ENCODE results near the gene LRP5.

LRP5 gene

DNA sequence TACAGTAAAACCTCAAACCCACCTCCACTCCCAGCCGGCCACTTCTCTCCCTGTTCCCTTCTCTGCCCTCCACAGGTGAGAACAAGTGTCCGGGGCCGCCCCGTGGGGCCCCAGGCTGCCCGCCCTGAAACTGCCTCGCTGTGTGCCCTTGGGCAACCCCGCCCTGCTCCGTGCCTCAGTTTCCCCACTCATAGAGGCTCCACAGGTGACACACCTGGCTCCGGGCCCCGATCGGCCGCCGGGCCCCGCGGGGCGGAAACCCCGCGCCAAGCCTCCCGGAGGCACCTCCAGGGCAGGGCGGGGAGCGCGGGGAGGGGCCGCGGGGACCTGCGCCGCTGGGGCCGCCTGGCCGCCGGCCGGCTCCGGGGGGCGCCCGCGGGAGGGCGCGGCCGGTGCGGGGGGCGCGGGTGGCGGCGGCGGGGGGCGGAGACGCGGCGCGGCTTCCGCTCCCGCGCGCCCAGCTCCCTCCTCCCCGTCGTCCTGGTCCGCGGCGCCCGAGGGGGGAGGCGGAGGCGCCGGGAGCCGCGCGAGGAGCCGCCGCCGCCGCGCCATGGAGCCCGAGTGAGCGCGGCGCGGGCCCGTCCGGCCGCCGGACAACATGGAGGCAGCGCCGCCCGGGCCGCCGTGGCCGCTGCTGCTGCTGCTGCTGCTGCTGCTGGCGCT, at the start of gene LRP5:
TSS of gene LRP5 (plus strand) at position 475 of the 663 bp plus-strand sequence. CDS start at position 599, 124 bp downstream.
- peak in 1 of 56 donors; percentile 47 for DNase-seq

DNA sequence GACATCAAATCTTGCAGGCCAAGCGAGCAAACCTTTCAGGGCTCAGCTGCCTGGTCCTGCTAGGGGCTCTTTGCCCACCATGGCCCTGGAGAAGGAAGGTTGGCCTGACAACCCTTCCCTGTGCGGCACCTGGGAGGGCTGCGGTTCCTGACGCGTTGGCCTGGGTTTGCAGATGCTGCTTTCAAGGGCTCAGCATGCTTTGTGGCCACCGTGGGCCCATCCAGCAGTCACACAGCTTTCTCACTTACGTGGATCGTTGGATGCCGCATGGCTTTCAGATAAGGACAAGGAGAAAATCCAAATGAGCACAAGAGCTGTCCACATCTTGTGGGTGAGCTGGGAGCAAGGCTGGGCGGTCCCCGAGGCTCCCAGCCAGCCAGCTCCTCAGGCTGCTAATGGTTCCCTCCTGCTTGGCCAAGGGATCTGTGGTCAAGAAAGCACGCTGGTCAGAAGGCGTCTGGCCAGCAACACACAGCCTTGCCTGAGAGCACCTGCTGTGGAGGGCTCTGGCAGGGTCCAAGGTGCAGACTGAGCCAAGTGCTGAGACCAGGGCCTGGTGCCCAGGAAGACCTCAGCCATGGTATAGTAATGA, 48.9 kb upstream of the LRP5 start:
- DNase-seq, result no peak

DNA sequence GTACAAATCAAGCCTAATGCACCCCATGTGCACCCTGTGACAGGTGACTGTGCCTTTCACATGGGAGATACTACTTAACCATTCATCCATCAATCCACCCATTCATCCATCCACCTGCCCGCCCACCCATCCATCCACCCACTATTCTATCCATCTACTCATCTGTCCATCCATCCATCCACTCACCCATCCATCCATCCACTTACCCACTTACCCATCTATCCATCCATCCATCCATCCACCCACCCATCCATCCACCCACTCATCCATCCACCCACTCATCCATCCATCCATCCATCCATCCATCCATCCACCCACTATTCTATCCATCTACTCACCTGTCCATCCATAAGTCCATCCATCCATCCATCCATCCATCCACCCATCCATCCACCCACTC, 48.1 kb upstream of the LRP5 start:
- no peak for DNase-seq

DNA sequence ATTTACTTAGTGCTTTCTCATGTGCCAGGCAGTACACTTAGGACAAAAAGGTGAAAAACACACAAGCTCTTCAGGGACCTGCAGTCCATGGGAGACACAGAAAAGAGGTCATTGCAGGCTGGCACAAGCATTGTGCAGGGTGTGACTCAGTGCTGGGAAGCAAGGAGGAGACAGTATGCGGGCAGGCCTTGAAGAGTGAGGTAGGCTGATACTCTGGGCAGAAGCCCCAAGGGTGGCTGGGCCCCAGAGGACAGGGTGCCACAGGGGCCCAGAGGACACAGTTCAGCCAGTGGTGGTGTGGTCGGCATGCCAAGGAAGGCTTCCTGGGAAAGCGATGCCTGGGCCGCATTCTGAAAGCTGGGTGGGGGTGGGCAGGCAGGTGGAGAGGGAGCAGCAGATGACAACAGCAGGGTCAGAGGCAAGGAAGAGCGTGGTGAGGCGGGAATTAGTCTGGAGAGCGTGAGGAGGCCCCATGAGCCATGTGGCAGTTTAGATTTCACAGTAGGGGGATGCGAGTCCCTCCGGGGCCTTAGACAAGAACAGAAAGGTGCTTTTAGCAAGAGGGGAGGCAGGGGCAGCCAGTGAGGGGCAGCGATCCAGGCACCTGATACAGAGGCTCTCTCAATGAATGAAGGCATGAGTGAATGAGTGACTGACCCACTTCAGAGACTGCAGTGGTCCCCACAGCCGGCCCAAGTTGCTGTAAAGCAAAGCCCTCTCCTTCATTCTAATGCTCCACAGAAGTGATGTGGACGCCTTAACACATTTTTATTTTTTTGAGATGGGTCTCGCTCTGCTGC, 47.5 kb upstream of the LRP5 start:
- DNase-seq, result no peak

DNA sequence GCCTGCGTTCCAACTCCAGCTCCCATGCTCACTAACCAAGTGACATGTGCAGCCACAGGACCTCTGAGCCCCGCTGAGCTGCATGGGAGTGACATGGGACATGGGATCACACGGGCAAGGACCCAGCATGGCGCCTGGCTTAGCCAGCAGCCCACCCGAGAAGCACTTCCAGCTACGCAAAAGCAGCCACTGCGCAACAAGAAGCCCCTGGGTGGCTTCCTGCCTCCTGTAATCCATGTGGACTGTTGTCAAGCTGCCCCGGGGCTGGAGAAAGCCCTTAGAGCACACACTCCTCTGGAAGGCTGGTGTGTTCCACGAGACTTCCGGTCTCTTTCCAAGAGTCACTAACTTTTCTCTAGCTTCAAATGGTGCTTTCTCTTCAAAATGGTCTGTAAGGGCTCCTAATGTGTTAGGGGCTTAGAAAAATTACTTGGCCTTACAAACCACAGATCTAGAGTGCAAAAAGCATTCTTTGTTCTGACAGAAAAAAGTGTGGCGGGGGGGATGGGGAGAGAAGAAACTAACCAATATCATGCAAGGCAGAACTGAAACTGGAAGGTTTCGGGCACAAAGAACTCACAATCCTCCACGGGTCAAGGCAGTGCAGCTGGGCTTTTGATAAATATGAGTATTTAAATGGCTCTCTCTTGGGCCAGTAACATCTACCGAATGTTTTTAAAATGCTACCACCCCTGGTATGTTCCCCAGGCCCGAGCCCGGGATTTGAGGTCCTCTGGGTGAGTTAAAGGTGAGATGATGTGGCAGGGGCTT, 46.1 kb upstream of the LRP5 start:
- peak in 19 of 56 donors; percentile 11 to 65 (median 31) for DNase-seq

DNA sequence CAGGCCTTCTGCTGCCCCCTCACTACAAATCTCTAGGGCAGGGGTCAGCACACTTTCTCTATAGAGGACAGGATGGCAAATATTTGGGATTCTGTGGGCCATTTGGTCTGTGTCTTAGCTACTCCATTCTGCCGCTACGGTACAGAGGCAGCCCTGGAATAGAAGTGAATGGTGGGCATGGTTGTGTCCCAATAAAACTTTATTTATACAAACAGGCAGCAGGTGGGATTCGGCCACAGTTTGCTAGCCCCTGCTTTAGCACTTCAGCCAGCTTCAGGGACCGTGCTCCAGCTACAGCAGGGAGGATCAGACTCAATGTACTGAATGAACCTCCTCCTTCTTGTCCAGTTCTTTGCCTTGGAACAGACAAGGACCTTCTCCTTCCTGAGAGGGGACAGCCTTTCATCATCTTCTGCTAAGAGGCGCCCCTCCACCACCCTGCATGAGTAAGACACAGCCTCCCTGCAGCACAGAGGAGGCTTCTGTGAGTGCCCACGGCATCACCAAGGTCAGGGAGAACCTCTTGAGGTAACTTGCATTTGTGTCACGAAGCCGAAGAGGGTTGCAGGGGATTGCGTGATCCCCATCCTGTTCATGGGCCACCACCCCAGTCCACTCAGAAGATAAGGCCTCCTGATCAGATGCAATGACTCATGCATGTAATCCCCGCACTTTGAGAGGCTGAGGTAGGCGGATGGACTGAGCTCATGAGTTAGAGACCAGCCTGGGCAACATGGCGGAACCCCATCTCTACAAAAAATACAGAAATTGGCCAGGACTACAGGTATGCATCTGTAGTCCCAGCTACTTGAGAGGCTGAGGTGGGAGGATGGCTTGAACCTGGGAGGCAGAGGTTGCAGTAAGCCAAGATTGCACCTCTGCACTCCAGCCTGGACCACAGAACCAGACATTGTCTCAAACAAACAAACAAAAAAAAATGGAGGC, 45.2 kb upstream of the LRP5 start:
- DNase-seq, result no peak

DNA sequence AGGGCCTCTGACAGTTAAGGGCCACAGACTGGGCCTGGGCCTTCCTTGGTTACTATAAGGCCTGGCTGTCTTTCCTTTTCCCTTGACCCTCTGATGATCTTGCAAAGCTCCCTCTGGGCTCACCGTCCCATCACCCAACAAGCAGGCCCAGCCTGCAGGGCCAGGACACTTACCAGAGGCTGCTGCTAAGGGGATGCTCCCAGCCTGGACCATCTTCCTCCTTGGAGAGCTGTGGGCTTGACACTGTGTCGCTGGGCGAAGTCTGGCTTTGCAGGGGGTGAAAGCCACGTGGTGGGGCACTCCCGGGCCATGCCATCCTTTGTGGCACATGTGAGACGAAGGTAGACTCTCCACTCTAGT, 44.5 kb upstream of the LRP5 start:
- no peak for DNase-seq

DNA sequence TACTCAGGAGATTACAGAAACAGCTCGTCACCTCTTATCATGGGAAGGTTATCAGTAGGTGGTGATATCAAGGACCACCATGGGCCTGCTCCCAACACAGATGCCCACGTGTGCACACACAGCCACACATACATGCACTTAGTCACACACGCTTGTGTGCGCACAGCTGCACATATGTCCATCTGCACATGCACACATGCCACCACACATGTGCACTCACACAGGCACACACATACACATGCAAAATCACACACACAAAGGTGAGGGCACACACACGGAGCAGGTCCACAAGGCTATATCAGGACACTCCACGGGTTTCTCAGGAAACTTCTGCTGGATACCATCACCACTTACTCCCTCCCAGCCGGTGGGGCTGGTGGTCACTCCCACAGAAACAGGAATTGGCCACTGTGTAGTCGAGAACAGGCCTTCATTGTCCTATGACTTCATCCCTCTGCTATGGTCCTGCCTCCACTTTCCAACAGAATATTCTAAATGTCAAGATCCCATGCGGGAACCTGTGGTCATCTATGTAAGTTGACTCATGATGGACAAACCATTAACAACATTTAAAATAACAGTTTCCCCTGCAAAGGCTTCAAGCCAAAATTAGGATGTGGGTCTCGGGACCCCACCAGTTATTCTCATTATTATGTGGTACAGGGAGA, 42.8 kb upstream of the LRP5 start:
- DNase-seq, result no peak

DNA sequence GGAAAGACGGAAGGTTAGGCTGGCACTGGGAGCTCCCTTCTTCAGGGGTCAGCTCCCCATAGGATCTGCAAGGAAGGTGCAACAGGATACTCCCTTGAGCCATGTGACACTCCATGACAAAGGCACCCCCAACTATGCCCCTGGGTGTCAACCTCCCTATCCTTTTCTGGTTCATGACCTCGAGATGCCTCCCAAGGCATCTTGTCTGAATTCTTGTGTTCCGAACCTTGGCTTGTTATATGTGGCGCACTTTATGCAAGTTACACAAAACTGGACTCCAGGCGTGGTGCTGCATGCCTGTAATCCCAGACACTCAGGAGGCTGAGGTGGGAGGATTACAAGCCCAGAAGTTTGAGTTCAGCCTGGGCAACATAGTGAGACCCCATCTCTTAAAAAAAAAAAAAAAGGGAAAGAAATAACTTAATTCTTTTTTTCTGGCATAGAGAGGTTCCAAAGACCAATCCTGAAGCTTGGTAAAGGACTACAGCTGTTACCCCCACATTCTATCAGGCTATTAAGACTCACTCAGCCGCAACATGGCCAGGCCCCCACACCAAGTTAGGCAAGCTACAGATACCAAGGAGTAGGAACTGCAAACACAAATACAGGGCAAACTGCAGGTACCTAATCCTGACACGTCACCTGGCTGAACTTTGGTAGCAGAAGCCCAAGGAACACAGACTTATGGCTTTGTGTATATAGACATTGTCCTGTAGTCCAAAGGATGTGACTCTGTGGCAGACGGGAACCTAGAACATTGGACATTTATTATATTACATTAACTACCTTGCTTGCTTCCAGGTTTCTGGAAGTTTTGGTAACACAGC, 42.0 kb upstream of the LRP5 start:
- DNase-seq, result no peak

DNA sequence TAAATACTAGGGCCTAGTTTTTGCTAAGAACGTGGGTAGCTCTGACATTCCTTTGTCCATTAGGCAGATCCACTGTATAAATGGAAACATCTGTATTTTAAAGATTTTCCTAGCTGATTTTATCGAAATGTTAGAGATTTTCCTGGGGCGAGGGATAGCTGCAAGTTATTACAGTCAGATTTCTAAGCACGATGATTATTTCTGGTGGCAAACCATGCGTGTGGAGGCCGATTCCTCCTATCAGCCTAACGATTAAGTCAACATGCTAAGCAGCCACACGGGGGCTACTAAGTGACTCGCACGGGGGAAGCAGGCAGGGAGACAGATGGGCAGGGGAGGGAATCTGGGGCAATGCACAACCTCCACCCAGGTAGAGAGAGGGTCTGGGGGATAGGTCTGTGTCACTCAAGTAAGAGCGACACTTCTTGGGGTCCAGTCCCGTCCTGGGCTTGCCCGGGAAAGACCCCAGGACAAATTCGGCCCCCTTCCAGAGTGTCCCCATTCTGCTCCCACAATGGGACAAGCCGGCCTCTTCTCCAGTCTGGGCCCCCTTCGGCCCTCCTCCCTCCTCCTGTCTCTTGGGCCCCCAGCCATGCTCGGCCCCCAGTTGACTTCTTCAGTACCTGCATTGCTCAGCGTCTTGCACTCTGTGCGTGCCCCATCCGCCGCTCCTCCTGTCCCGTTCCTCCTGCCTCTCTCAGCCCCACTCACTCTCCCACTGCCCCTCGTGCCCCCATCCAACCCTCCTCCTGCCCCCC, 41.2 kb upstream of the LRP5 start:
- DNase-seq, result peak in 29 of 56 donors; percentile 10 to 70 (median 41)

DNA sequence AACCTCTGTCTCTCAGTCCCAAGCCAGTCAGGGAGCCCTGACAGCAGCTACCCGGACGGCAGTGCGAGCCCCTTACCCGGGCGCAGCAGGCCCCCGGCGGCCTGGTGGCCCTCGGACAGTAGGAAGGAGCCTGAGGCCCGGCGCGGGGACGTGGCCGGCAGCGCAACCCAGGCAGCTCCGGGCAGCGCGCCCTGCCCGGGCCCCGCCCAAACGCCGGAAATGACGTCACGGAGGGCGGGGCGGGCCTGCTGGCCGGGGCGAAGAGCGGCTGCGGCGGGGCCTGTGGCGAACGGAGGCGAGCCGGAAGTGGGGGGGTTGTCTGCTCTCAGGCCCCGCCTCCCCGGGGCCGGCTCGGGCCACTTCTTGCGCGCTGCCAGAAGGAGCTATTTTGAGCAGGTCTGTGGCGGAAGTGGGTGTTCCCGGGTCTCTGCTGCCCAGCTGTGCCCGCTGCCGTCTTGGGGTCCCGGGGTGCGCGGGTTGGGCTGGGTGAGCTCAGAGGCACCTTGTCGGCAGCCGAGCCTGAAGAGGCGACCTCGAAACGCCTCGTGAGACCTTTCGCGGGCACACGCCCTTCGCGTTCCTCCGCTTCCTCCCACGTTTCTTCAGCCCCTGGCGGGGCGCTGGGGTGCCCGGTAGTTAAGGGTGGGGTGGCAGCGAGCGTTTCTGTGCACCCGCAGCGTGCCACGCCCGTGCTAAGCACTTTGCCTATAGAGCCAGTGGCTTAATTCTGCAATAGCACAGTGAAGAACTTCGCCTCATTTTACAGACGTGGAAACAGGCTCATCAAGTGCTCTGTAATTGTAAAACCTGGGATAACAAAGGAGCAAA, 40.4 kb upstream of the LRP5 start, which contains the start of gene C11orf24:
TSS of gene C11orf24 (minus strand) at position 193 of the 828 bp plus-strand sequence. CDS start 8,206 bp downstream, outside the sequence.
- DNase-seq, result peak; percentile 47 to 96 (median 90)

DNA sequence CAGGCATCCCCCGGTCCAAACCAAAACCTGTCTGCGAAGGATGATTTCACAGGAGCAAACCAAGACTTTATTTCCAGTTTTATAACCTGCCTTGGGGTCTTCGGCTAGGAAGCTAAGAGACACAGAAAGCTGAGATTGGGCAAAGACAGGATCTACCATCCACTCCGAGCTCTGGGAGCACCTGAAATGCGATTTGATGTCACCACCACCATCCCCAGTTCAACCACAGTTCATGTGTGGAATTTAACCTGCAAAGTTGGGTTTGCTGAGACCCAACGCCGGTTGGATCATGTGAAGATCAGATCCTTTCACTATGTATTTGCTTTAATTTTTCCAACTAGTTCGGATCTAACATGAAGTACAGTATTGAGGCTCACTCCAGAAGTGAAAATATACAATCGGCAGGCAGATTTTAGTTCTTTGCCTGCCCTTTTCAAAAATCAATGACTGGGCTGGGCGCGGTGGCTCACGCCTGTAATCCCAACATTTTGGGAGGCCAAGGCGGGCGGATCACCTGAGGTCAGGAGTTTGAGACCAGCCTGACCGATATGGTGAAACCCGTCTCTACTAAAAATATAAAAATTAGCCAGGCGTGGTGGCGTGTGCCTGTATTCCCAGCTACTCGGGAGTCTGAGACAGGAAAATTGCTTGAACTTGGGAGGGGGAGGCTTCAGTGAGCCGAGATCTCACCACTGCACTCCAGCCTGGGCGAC, 39.2 kb upstream of the LRP5 start:
- no peak for DNase-seq

DNA sequence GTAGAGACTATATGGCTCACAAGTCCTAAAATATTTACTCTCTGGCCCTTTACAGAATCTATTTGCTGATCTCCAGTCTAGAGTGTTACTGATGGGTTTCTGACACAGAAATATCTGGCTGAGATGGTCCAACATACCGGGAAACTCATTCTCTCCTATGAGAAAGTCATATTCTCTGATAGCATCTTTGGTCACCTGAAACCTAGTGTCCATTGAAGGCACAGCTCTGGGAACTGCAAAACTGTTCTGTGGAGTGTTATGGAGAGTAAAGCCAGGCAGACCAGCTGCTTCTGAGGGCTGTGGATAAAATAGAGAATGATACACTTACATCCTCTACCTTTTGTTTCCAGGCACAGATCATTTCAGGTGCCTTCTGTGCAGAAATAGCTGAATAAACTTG, 38.1 kb upstream of the LRP5 start:
- no peak for DNase-seq

DNA sequence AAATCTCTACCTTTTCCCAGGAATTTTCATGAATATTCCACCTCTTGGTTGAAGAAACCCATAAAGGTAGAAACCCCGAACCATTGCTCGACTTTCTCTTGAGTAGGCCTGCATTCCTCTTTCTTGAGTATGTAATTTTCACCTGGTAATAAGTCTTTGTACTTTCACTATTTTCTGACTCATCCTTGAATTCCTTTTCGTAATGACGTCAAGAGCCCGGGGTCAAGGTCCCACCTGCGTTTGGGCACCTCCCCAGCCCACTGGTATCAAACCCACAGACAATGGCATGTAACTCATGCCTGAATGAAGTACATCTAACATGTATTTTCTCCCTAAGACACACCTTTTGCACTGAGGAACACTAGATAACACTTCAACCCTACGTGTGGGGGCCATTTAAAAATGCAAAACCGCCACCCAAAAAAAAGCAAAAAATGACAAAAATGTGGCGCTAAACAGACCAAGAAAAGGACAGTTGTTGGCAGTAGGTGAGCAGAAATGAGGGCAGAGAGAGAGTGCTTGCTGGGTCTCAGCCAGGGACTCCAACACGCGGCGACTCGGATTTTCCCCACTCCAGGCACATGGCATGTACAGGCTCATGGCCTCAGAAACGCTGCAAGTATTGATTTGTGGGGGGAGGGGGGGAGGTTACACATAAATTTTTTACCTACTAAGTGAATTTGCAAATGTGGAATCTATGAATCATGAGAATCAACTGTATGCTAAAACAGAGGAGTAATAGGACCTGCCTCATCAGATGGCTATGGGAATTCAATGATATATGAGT, 36.5 kb upstream of the LRP5 start:
- no peak for DNase-seq

DNA sequence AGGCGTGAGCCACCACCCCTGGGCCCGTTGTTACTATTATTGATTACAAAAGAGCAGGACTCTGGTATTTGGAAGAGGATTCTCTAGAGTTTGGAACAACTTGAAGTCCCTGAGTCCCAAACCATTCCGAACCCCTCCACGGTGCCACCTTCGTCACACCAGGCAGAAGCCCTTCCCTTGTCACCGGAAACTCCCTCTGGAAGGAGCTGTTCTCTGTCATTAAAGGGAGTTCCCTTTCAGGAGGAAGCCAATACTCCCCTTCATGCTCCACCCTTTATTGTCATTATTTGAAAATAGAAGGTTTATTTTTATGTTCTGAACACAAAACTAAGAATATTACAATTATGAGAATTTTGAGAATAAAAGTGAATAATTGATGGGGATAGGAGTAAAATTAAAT, 35.5 kb upstream of the LRP5 start:
- no peak for DNase-seq

DNA sequence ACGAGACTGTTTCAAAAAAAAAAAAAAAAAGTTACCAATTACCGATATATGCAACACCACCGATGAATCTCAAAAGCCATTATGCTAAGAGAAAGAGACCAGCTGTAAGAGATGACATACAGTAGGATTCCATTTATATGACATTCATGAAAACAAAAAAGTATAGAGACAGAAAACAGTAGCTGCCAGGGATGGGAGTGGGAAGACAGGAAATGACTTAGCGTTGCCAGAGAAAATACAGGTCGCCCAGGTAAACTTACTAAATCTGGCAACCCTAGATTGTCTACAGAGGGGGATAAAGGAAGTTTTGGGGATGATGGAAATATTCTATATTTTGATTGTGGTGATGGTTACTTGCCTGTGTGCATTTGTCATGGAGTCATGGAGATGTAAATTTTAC, 32.7 kb upstream of the LRP5 start:
- DNase-seq, result no peak

All from nucleus accumbens (tissue), 56 donors.